CD14-positive monocyte (primary cell): ENCODE data around the gene ZBTB38. TPM values are rescaled to one million over a fixed set of nuclear protein-coding genes. Genes with fewer than 3 reads are reported as not detected.

Experiments
- DNase-seq, 3 donors: peaks; one replicate each; pipeline ENCODE4 v3.0.0-alpha.2; 2011 to 2022
- H2AFZ ChIP-seq: 2 replicates; pipeline ENCODE4 v1.6.0; 2012; ENCODE audit warnings: mild to moderate bottlenecking, low read depth, low read length, inconsistent platforms; ENCODE audit not compliant: insufficient read depth, poor library complexity, severe bottlenecking
- H3K27ac ChIP-seq, 2 donors: 1 replicate in 1 of 2; 2 replicates in 1 of 2; pipeline ENCODE4 v1.5.1; 2012 to 2013; ENCODE audit warnings: low read length in 2 of 2, control low read depth in 1 of 2, inconsistent platforms in 1 of 2, low read depth in 1 of 2, mild to moderate bottlenecking in 1 of 2
- H3K27me3 ChIP-seq, 2 donors: one replicate each; pipeline versions ENCODE4 v1.6.0 to v1.6.1; 2011 to 2013; ENCODE audit warnings: low read length in 2 of 2; ENCODE audit not compliant: control insufficient read depth in 2 of 2, insufficient read depth in 2 of 2
- H3K36me3 ChIP-seq, 2 donors: replicated peaks in 1 of 2; 1 replicate in 1 of 2; 2 replicates in 1 of 2; pipeline versions ENCODE4 v1.5.1 to v1.6.1; 2012 to 2013; ENCODE audit warnings: low read length in 2 of 2, control low read depth in 1 of 2, inconsistent platforms in 1 of 2, mild to moderate bottlenecking in 1 of 2; ENCODE audit not compliant: insufficient read depth in 2 of 2, control insufficient read depth in 1 of 2
- H3K4me1 ChIP-seq, 2 donors: 1 replicate in 1 of 2; 2 replicates in 1 of 2; pipeline versions ENCODE4 v1.5.1 to v1.6.1; 2012 to 2013; ENCODE audit warnings: low read length in 2 of 2, control low read depth in 1 of 2, inconsistent platforms in 1 of 2, mild to moderate bottlenecking in 1 of 2, moderate library complexity in 1 of 2; ENCODE audit not compliant: insufficient read depth in 2 of 2, control insufficient read depth in 1 of 2
- H3K4me2 ChIP-seq: replicated peaks from 2 replicates; pipeline ENCODE3; 2012; ENCODE audit warnings: low read length, moderate library complexity, mild to moderate bottlenecking; ENCODE audit not compliant: poor library complexity, severe bottlenecking; ENCODE audit errors: extremely low read depth
- H3K4me3 ChIP-seq, 3 experiments: fragments of 200-600 bp in 1 of 3; sonication (generic) in 1 of 3; replicated peaks in 1 of 3; 1 replicate in 2 of 3; 2 replicates in 1 of 3; pipeline ENCODE4 v1.5.1; 2011 to 2013; ENCODE audit warnings: low read length in 3 of 3, mild to moderate bottlenecking in 3 of 3, control low read depth in 2 of 3, low read depth in 2 of 3, inconsistent platforms in 1 of 3, moderate library complexity in 1 of 3
- H3K79me2 ChIP-seq: 2 replicates; pipeline ENCODE4 v1.6.0; 2012; ENCODE audit warnings: mild to moderate bottlenecking, control low read depth, inconsistent platforms, low read length, moderate library complexity; ENCODE audit not compliant: insufficient read depth
- H3K9ac ChIP-seq: 2 replicates; pipeline ENCODE4 v1.6.0; 2017; ENCODE audit warnings: low read length, mild to moderate bottlenecking; ENCODE audit not compliant: insufficient read depth, poor library complexity, severe bottlenecking
- H3K9me3 ChIP-seq, 2 donors: replicated peaks in 1 of 2; 1 replicate in 1 of 2; 2 replicates in 1 of 2; pipeline versions ENCODE4 v1.5.1 to v1.6.1; 2012 to 2013; ENCODE audit warnings: low read length in 2 of 2, control low read depth in 1 of 2; ENCODE audit not compliant: control insufficient read depth in 1 of 2, insufficient read depth in 1 of 2
- H4K20me1 ChIP-seq: 2 replicates; pipeline ENCODE4 v1.6.0; 2012; ENCODE audit warnings: mild to moderate bottlenecking, low read length, control low read depth, moderate library complexity; ENCODE audit not compliant: insufficient read depth
- H3K27ac Mint-ChIP-seq, 7 donors: one replicate each; pipeline ENCODE4 v1.8.0; 2020; ENCODE audit warnings: mild to moderate bottlenecking in 7 of 7, mixed read lengths in 7 of 7, moderate library complexity in 6 of 7, inconsistent platforms in 2 of 7
- H3K27me3 Mint-ChIP-seq, 3 donors: one replicate each; pipeline ENCODE4 v1.8.0; 2021 to 2022; ENCODE audit warnings: low read depth in 3 of 3, mild to moderate bottlenecking in 3 of 3, mixed read lengths in 3 of 3, moderate library complexity in 3 of 3, inconsistent platforms in 1 of 3
- H3K36me3 Mint-ChIP-seq, 2 donors: one replicate each; pipeline ENCODE4 v1.8.0; 2020; ENCODE audit warnings: mixed read lengths in 2 of 2, inconsistent platforms in 1 of 2, mild to moderate bottlenecking in 1 of 2
- H3K4me1 Mint-ChIP-seq: one replicate; pipeline ENCODE4 v1.8.0; 2020; ENCODE audit warnings: mild to moderate bottlenecking, mixed read lengths
- H3K4me3 Mint-ChIP-seq, 2 donors: one replicate each; pipeline ENCODE4 v1.8.0; 2020; ENCODE audit warnings: mild to moderate bottlenecking in 2 of 2, mixed read lengths in 2 of 2, moderate library complexity in 1 of 2
- H3K9me3 Mint-ChIP-seq, 7 donors: one replicate each; pipeline ENCODE4 v1.8.0; 2020 to 2022; ENCODE audit warnings: mixed read lengths in 7 of 7, mild to moderate bottlenecking in 6 of 7, moderate library complexity in 6 of 7, inconsistent platforms in 2 of 7
- WGBS: methylation state at CpG from one replicate; pipeline ENCODE4 v1.1.5; 2013; ENCODE audit warnings: missing lambda C conversion rate; ENCODE audit not compliant: insufficient coverage; 5-methylcytosine and 5-hydroxymethylcytosine counted together
- intact Hi-C, 2 donors: fragments of 100-400 bp; cut with micrococcal nuclease; formaldehyde crosslinking; loops; one replicate each; pipeline versions ENCODE4 v1.15.0 to v1.15.1; 2023
- polyA plus RNA-seq, 3 donors: library from polyadenylated mRNA; depleted of rRNA in 1 of 3; unstranded in 2 of 3; stranded (reverse) in 1 of 3; fragments of 300-500 nt in 2 of 3; fragments of >200 nt in 1 of 3; fragmentation: Illumina TruSeq in 2 of 3; gene quantifications; 1 replicate in 2 of 3; 2 replicates in 1 of 3; pipeline ENCODE4 v1.2.3, GENCODE V29; 2012 to 2021
- TF ChIP-seq, protein P1 (sequence below): fragments of 200-600 bp; IDR thresholded peaks from one replicate; pipeline ENCODE4 v1.8.0; 2022; ENCODE audit warnings: antibody characterized with exemption, mild to moderate bottlenecking

Gene ZBTB38
- polyA plus RNA-seq, 3 donors = 3.9 to 28.5 (median 19.0) TPM

- Histone ChIP-seq H3K4me2 (no peak overlapping the region), H3K9me3 (no peaks in the 10 kb centered on the region), H3K27ac (no peak overlapping the region), H3K4me1 (peaks cover 12 to 14% of the 10 kb centered on the region in 2 donors), H3K27me3 (no peaks in the 10 kb centered on the region), H3K79me2 (no peaks in the 10 kb centered on the region), H3K36me3 (no peaks in the 10 kb centered on the region), H4K20me1 (no peaks in the 10 kb centered on the region), H3K9ac (no peak overlapping the region), H2AFZ (no peak overlapping the region), H3K4me3 (no peak overlapping the region)
- TF ChIP-seq, protein P1, sequence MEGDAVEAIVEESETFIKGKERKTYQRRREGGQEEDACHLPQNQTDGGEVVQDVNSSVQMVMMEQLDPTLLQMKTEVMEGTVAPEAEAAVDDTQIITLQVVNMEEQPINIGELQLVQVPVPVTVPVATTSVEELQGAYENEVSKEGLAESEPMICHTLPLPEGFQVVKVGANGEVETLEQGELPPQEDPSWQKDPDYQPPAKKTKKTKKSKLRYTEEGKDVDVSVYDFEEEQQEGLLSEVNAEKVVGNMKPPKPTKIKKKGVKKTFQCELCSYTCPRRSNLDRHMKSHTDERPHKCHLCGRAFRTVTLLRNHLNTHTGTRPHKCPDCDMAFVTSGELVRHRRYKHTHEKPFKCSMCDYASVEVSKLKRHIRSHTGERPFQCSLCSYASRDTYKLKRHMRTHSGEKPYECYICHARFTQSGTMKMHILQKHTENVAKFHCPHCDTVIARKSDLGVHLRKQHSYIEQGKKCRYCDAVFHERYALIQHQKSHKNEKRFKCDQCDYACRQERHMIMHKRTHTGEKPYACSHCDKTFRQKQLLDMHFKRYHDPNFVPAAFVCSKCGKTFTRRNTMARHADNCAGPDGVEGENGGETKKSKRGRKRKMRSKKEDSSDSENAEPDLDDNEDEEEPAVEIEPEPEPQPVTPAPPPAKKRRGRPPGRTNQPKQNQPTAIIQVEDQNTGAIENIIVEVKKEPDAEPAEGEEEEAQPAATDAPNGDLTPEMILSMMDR = no peak
- H3K27me3 Mint-ChIP-seq = peaks cover 1 to 4% (median 2%) of the 10 kb centered on the region in 3 donors
- no peak overlapping the region for H3K27ac Mint-ChIP-seq
- 83% methylated on average over 1 of the region's 3 CpGs for WGBS
- intact Hi-C loops = no loop called here
- H3K4me1 Mint-ChIP-seq = peaks cover 13% of the 10 kb centered on the region
- no peak overlapping the region for H3K4me3 Mint-ChIP-seq
- DNase-seq = no peak
- H3K9me3 Mint-ChIP-seq = peaks cover 0 to 4% (median 3%) of the 10 kb centered on the region in 7 donors
- H3K36me3 Mint-ChIP-seq = no peaks in the 10 kb centered on the region
Measured at GRCh38 chr3:141333836-141334626, 34.3 kb upstream of the ZBTB38 start.

DNA sequence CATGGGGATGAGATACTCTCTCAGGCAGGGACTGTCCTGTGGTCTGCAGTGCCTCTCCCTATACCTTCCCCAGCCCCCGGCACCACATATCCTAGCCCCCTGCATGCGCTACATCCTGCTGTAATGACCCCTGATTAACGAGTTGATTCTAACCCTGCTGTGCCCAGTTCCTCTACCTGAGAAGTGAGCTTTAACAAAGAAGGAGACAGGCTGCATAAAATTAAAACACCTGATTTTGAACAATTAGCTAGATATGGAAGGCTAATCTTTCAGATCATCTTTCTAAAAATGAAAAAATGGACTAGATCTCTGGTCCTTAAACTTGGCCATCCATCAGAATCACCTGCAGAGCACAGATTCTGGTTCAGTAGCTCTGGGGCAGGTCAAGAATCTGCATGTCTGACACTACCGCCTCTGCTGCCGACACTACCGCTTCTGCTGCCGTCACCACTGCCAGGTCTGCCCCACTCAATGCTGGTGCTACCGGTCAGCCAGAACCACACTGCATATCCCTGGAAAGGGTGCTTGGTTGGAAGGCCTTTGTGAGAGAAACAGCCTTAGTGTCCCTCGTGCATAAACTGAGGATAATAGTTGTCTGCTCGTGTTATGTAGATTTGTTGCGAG is 33.6 kb upstream of the ZBTB38 start:
- H3K4me2 ChIP-seq = no peak overlapping the region
- H3K27ac ChIP-seq = no peak overlapping the region
- Mint-ChIP-seq H3K9me3 (peaks cover 0 to 5% (median 3%) of the 10 kb centered on the region in 7 donors), H3K27me3 (peaks cover 1 to 4% (median 2%) of the 10 kb centered on the region in 3 donors), H3K36me3 (no peaks in the 10 kb centered on the region), H3K4me3 (no peak overlapping the region), H3K27ac (no peak overlapping the region), H3K4me1 (peaks cover 13% of the 10 kb centered on the region)
- peaks cover 12 to 14% of the 10 kb centered on the region in 2 donors for H3K4me1 ChIP-seq
- H3K79me2 ChIP-seq = no peaks in the 10 kb centered on the region
- no peak overlapping the region for H3K4me3 ChIP-seq
- H3K9ac ChIP-seq = no peak overlapping the region
- TF ChIP-seq, protein P1 = no peak
- H4K20me1 ChIP-seq = no peaks in the 10 kb centered on the region
- no peak for DNase-seq
- intact Hi-C loops = no loop called here
- H3K36me3 ChIP-seq = no peaks in the 10 kb centered on the region
- 94% methylated on average over 8 of the region's 11 CpGs for WGBS
- H2AFZ ChIP-seq = no peak overlapping the region
- no peaks in the 10 kb centered on the region for H3K9me3 ChIP-seq
- H3K27me3 ChIP-seq = no peaks in the 10 kb centered on the region
